GM19238 (cell line): ENCODE results near the gene THOC7.

Source experiments
- DNase-seq: peaks from one replicate; pipeline ENCODE4 v3.0.0; 2011; ENCODE audit warnings: low spot score; ENCODE audit not compliant: insufficient read length

Gene THOC7

DNA sequence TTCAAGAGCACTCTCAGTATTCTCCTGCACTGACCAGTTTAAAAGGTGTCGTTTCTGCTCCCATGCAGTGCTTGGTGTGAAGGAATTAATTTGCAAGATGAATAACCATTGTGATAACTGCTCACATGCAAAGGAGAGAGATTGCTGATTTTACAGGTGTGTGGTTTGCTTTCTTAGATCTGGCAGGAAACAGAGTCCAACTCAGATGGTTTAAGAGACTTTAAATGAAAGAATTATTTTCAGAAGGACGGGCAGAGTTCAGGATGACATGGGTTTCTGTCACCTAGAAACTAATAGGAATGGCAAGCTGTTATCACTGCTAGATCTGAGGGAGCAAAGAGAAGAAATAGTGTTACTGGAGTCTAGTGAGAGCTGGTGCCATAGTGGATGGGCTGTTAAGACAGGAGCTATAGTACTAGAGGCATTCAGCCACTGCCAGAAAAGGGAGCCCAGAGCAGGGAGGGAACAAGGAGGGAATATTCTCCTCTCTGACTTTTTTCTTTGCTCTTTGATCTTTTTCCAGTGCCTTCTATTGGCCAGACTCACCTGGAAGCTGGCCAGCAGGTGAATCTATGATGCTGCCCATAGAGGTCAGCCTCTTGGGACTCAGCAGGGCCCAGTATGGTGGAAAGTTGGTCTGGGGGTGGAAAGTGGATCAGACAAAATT lies 14.9 kb upstream of the THOC7 start:
- no peak for DNase-seq

GRCh38 chr3:63877737-63878393 lies 14.3 kb upstream of the THOC7 start:
- DNase-seq = no peak

DNA sequence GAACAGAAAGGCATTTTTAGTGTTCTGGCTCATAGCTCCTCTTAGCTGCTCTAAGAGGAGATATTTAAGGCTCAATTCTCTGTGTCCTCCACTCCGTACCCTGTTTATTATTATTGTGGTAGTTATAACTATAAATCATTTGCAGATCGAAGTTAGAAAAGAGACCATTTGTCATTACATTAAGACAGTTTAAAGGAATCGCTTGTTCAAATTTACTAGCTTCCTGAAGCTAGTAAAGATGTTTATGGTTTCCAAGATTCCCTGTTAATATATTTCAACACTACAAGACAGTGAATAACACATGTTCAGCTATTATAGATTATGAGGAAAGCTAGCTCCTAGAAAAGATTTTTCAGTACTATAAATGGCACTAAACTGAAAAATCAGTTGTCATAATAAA lies 12.7 kb upstream of the THOC7 start:
- no peak for DNase-seq

GRCh38 chr3:63875510-63875909 lies 11.9 kb upstream of the THOC7 start:
- DNase-seq = no peak

DNA sequence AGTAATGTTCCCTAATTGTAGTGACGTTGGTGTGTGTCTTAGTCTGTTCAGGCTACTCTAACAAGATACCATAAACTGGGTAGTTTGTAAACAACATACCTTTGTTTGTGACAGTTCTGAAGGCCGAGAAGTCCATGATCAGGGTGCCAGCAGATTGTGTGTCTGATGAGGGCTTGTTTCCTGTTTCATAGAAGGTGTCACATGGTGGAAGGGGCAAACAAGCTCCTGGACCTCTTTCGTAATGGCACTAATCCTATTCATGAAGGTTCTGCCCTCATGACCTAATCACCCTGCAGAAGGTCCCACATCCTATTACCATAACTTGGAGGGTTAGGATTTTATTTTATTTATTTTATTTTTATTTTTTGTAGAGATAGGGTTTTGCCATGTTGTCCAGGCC lies 11.2 kb upstream of the THOC7 start:
- no peak for DNase-seq

DNA sequence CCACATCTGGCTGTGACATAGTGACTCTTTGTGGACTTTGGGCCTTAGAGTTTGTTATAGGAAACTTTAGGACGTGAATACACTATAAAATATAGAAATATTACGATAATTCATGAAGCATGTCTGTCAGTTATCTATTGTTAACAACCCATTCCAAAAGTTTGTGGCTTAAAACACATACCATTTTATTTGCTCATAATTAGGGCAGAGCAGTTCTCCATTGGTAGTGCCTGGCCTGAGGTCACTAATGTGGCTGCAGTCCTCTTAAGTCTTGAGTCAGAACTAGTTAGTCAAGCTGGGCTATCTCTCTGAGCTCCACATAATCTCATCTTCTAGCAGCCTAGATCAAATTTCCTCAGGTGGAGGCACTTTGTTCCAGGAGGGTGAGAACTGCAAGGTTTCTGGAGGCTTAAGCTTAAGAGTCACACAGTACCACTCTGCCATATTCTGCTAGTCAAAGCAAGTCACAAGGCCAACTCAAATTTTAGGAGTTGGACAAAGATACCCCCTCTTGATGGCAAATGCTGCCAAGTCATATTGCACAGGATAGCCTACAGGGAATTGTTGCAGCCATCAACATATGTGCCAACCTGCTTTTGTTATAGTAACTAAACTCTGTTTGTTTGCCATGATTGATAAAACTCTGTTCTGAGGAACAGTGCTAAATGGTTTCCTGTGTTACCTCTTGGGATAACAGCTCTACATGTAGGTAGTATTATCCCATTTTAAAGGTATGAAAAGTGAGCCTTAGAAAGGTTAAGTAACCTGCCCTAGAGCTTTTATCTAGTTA lies 8.7 kb upstream of the THOC7 start:
- no peak for DNase-seq

DNA sequence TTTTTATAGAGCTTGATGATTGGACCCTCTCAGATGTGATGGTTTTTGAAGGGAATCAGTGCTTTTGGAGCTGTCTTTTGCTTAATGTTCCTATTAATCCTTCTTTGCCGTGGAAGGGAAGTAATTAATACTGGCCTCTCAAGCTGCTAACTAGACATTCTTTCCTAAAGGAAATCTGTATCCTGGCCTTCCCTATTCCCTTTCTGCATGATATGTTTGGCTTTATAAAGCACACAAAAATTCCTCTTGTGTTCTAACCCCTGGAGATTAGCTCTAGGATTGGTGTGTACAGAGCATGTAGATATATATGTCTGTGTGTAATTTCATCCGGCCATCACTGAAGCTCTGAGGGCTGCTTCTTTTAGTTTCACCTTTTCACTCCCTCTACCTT lies 7.0 kb upstream of the THOC7 start:
- DNase-seq = no peak

DNA sequence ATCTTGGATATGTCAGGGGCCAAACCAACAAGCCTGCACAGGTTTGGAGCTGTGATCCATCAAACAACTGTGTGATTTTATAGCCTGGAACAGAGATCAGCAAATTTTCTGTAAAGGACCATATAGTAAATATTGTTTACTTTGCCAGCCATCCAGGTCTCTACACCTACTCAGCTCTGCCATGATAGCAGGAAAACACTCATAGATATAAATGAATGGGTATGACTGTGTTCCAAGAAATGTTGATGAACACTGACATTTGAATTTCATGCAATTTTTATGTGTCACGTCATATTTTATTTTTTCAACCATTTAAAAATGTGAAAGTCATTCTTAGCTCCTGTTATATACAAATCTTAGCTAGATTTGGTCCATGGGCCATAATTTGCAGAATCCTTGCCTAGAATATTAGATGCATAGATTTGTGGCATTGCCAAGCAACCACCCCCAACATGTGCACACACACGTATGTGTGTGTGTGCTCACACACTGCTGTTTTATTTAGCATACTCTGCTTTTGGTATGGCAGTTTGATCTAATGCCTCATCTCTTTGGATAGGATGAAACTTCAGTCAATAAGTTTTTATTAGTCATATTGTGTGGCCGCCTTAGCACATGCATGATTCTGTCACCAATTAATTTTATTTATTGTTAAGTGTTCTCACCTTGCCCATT lies 6.5 kb upstream of the THOC7 start:
- DNase-seq = no peak

DNA sequence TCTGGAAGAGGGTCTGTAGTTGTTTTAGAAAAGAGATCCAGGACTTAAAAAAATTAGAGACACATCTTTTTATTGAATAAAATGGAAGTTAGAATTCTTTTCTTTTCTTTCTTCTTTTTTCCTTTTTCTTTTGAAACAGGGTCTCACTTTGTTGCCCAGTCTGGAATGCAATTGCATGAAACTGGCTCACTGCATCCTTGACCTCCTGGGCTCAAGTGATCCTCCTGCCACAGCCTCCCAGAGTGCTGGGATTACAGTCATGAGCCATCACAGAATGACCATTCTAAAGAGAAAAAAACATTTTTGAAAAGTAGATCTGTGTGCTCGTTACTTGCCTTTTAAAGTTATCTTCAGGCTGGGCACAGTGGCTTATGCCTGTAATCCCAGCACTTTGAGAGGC lies 3.6 kb upstream of the THOC7 start:
- no peak for DNase-seq

DNA sequence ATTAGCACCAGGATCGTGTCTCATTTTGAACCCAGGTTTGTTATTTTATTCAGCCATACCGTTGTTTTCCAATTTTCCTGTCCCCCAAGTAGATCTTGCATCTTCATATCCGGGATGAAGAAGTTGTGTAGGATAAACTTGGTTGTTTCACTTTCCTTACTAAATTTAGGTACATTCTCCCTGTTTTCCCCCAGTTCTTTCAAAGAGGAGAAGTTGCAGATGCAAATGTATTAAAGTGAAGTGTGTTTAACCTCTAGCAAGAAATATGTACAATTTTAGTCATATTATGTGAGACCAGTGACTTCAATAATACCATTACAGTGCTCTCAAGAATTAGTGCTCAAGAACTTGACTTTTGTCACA lies 1.3 kb upstream of the THOC7 start:
- no peak for DNase-seq

DNA sequence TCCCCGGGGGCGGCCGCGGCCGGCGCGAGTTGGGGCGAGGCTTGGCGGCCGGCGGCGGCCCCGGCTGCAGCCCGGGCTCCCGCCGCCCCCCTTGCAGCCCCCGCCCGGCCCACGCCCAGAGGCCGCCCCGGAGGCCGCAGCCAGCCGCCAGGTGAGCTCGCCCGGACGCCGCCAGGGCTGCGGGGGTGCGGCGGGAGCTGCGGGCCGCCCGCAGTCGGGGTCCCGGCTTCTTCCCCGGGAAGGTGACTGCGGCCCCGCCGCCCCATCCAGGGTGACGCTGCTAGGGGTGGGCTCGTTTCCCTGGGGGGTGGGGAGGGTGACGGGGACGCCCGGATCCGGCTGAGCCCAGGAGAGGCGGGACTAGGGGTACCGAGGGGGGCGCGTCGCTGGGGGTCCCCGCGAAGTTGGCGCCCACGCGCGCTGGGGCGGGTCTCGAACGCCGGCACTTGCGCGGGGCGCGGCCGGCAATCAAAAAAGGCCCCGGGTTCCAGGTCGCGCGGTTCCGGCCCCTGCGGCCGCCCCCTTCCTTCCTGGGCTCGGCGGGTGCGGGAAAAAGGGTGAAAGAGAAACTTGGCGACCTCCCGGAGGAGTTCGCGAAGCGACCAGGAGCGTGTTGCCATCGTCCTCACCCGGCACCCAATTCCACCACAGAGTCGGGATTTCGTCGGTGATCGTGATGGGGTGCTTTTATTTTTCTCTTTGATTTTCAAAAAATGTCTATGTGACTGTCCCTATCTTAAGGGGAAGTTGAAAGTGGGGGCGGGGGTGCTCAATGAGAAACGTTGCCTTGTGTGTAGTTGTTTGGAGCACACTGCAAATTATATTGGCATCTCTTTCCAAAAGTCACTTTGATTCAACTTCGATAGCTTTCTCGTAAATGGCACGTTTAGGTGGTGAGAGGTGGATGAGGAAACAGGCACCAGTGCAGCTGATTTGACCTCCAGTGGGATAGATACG lies 681 bp upstream of the THOC7 start:
- DNase-seq = peak; percentile 48

- DNase-seq = no peak
Measured at GRCh38 chr3:63862804-63863149, 828 bp downstream of the THOC7 start.

DNA sequence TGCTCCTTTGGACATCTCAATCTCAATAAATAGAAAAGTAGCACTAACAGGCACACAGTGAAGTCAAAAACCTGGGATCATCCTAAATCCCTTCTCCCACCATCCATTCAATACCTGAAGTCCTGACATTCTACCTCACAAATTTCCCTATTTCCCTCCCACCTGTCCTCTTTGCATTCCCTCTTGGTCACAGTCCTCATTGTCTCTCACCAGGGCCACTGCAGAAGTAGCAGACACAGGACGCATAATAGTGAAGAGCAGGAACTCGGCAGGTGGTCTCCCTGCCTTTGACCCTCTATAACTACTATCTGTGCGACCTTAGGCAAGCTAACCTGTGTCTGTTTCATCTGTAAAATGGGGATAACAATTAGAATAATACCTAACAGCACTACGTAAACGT lies 2.3 kb downstream of the THOC7 start:
- DNase-seq = no peak

GRCh38 chr3:63860776-63861175 lies 2.8 kb downstream of the THOC7 start:
- no peak for DNase-seq

- no peak for DNase-seq
Measured at GRCh38 chr3:63857311-63857710, 6.3 kb downstream of the THOC7 start.

GRCh38 chr3:63855333-63855940 lies 8.2 kb downstream of the THOC7 start:
- no peak for DNase-seq

GRCh38 chr3:63853106-63853505 lies 10.5 kb downstream of the THOC7 start:
- no peak for DNase-seq

DNA sequence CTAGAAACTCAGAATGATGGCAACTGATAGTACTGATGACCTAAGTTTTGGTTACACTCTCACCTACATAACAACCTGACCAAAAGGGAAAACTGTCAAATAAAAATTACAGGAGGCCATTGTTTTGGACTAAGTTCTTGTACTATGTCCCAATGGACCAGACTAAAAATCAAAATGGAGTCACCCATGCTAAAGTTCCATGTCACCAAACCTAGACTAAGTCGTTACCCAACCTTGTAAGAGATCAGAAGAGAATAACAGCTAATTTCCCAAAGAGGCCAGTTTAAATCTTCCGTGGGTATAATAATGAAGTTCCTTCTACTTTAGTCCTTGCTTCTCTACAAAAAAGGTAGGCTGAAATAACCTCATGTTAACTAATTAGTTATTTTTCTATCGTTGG lies 12.3 kb downstream of the THOC7 start:
- DNase-seq = no peak

GRCh38 chr3:63849175-63849574 lies 14.4 kb downstream of the THOC7 start:
- DNase-seq = no peak

- DNase-seq = no peak
Measured at GRCh38 chr3:63847718-63848450, 15.7 kb downstream of the THOC7 start.
